GM18508 (cell line): ENCODE results near the gene EVC2.

Source experiments
- ATAC-seq: cut with Tn5 transposase; IDR thresholded peaks from one replicate; pipeline ENCODE4 v1.9.1; 2021; ENCODE audit warnings: moderate number of reproducible peaks; ENCODE audit not compliant: insufficient read depth, unreplicated experiment

The EVC2 gene

DNA sequence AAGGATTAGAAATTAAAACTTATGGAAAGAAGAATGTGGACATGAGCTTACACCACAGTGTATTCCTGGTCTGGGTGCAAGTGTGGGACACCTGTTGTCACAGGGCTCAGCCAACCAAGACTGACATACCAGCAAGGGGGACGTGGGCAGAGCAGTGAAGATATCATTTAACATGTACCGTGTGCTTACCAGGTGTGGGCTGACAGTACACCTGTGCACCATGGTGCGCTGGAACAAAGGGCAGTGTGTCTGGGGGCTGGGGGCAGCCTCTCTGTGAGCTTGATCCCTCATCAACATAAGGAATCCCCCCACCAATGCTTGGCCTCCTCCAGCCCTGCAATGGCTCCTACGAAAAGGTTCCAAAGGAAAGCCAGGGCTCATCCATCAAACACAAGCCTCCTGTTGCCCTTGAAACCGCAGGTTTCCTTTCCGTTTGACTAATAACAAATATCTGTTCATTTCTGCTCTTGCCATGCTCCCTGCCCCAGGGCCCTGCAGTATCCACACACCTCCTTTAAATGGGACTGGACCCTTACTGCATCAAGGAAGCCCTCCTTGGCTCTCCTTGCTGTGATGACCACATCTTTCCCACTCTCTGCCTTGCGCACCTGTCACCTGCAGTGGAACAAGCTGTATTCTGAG, 16.7 kb downstream of the EVC2 start:
- no peak for ATAC-seq

DNA sequence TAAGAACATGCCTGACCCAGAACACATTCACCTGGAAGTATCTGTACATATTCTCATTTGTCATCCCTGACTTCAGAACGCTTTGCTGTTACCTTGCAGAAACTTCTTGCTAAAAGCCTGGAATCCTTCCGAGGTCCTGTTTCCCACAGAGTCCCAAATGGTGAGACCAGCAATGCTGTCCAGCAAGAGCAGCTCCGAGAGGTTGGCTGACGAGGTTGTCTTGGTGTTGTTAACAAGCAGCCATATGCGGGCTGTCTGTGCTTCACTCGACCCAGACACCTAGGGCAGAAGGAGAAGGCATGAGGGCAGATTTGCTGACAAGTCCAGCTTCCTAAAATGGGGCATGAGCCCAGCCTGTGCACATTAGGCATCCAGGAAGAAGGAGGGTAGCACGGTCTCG, 19.3 kb downstream of the EVC2 start:
- ATAC-seq, result no peak

DNA sequence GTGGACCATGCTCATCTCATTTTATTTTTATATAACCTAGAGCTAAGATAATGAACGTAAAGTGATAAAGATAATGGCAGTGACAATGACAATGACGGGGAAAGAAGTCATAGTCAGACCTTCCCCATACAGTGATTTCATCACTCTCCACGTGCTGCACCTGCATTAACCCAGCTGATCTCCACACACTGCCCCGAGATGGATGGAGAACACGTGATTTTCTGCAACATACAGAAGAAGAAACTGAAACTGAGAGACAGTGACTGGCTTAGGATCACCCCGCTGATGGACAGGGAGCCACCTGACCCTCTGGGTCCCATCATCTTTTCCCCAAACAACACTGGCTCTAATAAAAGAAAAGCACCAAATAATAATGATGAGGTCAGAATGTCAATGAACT, 22.0 kb downstream of the EVC2 start:
- ATAC-seq, result no peak

GRCh38 chr4:5685296-5685695, 23.1 kb downstream of the EVC2 start:
- ATAC-seq, result no peak

GRCh38 chr4:5683566-5683965, 24.8 kb downstream of the EVC2 start:
- ATAC-seq, result no peak

GRCh38 chr4:5678977-5679376, 29.4 kb downstream of the EVC2 start:
- no peak for ATAC-seq

- no peak for ATAC-seq
These were observed 31.6 kb downstream of the EVC2 start for GRCh38 chr4:5676763-5677162.

GRCh38 chr4:5666741-5667140, 41.6 kb downstream of the EVC2 start:
- ATAC-seq, result no peak

DNA sequence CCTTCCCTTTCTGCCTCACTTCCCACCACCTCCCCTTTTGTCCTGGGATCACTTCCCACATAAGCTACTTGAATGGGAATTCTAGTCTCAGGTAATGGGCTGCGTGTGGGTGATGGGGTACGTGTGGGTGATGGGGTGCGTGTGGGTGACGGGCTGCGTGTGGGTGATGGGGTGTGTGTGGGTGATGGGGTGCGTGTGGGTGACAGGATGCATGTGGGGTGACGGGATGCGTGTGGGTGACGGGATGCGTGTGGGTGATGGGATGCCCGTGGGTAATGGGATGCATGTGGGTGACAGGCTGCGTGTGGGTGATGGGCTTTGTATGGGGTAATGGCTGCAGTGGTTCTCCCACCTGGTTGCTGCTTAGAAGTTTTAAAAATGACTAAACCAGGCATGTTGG, 43.6 kb downstream of the EVC2 start:
- no peak for ATAC-seq

GRCh38 chr4:5662555-5662954, 45.8 kb downstream of the EVC2 start:
- ATAC-seq, result no peak

GRCh38 chr4:5661237-5661636, 47.1 kb downstream of the EVC2 start:
- no peak for ATAC-seq

- no peak for ATAC-seq
These were observed 48.2 kb downstream of the EVC2 start for GRCh38 chr4:5660185-5660584.

DNA sequence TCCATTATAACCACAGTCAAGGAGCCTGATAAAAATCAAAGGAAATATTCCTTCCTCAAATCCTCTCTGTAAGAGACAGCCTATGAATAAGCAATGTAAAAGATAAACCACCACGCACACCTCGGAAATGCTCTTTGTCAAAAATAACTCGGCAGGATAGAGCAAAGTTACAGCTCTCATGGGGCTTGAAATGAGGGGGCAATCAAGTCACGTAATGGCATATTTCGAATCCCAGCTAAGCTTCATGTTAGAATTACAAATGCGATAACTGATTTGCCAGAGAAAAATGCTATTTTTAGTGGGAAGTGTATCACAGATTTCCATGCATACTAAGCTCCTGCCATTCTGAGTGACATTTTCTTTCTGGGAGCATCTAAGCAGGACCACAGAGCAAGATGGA, 49.4 kb downstream of the EVC2 start:
- ATAC-seq, result no peak

- ATAC-seq, result no peak
These were observed 51.9 kb downstream of the EVC2 start for GRCh38 chr4:5656415-5656814.

DNA sequence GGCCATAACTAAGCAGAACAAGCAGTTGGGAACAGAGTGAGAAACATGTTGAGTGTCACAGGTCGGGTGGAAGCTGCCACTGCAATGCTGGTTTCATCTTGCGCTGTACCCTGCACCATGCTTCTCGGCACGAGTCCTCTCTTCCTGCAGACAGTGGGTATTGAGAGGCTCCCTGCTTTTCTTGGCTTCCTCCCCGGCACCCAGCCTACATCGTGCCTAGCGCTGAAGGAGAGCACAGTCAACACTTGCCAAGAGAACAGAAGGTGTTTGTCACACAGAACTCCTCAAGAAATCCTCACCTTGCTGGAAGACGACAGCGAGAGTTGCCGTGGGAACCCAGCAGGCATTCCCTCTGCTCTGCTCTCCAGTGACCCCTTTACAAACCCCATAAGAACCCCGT, 53.6 kb downstream of the EVC2 start:
- no peak for ATAC-seq

DNA sequence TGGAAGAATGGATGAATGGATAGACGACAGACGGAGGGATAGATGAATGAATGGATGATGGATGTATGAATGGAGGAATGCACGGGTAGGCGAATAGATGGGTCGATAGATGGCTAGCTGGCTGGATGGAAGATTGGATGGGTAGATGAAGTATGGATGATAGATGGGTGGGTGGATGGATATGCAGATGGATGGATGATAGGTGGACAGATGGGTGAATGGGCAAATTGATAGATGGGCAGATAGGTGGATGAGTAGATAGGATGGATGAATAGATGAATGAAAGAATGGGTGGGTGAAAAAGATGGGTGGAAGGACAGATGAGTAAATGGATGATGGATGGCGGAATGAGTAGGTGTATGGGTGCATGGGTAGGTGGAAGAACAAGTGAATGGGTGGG, 57.3 kb downstream of the EVC2 start:
- no peak for ATAC-seq

- ATAC-seq, result no peak
These were observed 58.3 kb downstream of the EVC2 start for GRCh38 chr4:5650040-5650439.

DNA sequence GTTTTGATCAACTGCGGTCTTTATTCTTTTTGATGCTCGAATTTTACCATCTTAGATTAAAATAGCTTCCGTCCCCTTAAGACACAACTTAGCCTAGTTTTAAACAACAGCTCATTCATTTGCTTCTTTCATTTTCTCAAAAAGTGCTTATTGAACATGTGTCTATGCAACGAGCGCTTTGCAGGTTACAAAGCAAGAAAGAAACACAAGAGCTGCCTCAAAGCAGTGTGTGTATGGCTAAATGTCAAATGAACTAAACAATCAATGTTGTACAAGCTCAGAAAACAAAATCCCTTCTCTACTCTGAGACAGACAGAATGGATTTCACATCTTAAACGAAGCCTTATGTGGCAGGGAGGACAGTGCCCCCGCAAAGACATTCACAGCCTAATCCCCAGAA, 61.0 kb downstream of the EVC2 start:
- no peak for ATAC-seq

GRCh38 chr4:5640096-5640495, 68.3 kb downstream of the EVC2 start:
- ATAC-seq, result no peak

DNA sequence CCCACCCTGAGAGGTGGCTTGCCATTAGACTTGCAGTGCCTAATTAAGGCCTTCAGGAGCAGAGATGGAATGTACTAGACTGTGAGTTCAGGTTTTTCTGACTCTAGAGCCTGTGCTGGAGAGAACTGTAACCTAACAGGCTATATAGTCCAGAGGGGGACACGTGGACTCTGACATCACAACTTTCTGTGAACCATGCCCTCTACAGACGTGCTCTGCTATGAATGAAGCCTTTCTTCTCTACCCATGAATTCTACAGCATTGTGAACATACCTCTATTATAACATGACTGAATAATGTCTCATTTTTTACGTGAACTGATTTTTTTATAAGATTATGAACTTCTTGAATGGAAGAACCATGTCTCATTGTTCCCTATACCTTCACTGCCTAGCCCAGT, 68.8 kb downstream of the EVC2 start:
- no peak for ATAC-seq

DNA sequence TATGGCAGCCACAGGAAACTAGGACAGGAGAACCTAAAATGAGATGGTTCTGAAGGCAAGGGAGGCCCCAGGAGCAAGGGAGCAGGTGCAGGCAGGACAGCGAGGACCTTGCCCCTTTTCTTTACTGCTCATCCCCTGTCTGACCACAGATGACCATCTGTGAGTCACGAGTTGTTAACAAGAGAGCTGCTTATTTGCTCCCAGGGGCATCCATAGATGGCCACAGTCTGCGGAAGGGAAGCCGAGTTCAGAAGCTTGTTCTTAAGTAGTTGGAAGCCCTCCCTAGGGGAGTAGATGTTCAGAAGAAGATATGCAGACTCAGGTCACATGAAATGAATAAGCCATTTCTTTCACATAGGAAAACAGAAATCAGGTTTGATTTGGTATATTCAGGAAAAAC, 69.4 kb downstream of the EVC2 start:
- no peak for ATAC-seq

- ATAC-seq, result no peak
These were observed 70.0 kb downstream of the EVC2 start for GRCh38 chr4:5638316-5638715.
